Fibroblast of skin of right quadriceps (primary cell): Measurements from ENCODE around the gene PLPP7.
A peak's percentile ranks its signal among the peaks of the same experiment; 100 is the strongest.
"Not testable (repeated sequence)": the region's sequence is repeated elsewhere in the genome, so short reads cannot be mapped to it uniquely, and the experiment has no call there.

Source experiments
- DNase-seq: peaks from one replicate; pipeline ENCODE4 v3.0.0-alpha.2; 2013

PLPP7 gene

GRCh38 chr9:131270171-131271015 is 19.1 kb upstream of the PLPP7 start:
- no peak for DNase-seq

- DNase-seq: not testable (repeated sequence)
Observed at GRCh38 chr9:131271016-131271273, 18.6 kb upstream of the PLPP7 start.

- DNase-seq: no peak
Observed at GRCh38 chr9:131271506-131271931, 18.0 kb upstream of the PLPP7 start.

- no peak for DNase-seq
Observed at GRCh38 chr9:131272212-131272611, 17.3 kb upstream of the PLPP7 start.

- no peak for DNase-seq
Observed at GRCh38 chr9:131273146-131273855, 16.2 kb upstream of the PLPP7 start.

- DNase-seq: no peak
Observed at GRCh38 chr9:131273856-131274673, 15.5 kb upstream of the PLPP7 start.

- no peak for DNase-seq
Observed at GRCh38 chr9:131274674-131275331, 14.7 kb upstream of the PLPP7 start.

GRCh38 chr9:131275332-131276093 is 14.0 kb upstream of the PLPP7 start:
- DNase-seq: no peak

GRCh38 chr9:131276094-131276888 is 13.2 kb upstream of the PLPP7 start, which contains the start of gene FAM78A:
Gene FAM78A (minus strand): TSS chr9:131276510. CDS start chr9:131276179, 331 bp downstream.
- no peak for DNase-seq

- DNase-seq: no peak
Observed at GRCh38 chr9:131276891-131277286, 12.6 kb upstream of the PLPP7 start.

- DNase-seq: no peak
Observed at GRCh38 chr9:131277287-131277909, 12.1 kb upstream of the PLPP7 start.

- peak; percentile 74 for DNase-seq
Observed at GRCh38 chr9:131277910-131278701, 11.4 kb upstream of the PLPP7 start.

GRCh38 chr9:131278702-131279111 is 10.8 kb upstream of the PLPP7 start:
- no peak for DNase-seq

GRCh38 chr9:131279196-131279862 is 10.2 kb upstream of the PLPP7 start:
- DNase-seq: no peak

- no peak for DNase-seq
Observed at GRCh38 chr9:131279863-131280570, 9.5 kb upstream of the PLPP7 start.

GRCh38 chr9:131280660-131281059 is 8.9 kb upstream of the PLPP7 start:
- no peak for DNase-seq

- no peak for DNase-seq
Observed at GRCh38 chr9:131281119-131281965, 8.2 kb upstream of the PLPP7 start.

GRCh38 chr9:131282175-131282574 is 7.3 kb upstream of the PLPP7 start:
- no peak for DNase-seq
